Lung (tissue), 16 donors: Measurements from ENCODE around the gene TFIP11. TPM values are rescaled to one million over a fixed set of nuclear protein-coding genes. Genes with fewer than 3 reads are reported as not detected.

Experiments used
- ATAC-seq: fragments of 200-7000 bp; cut with Tn5 transposase; one replicate; pipeline ENCODE4 v1.9.1; 2020; ENCODE audit warnings: moderate number of reproducible peaks; ENCODE audit not compliant: insufficient read depth, low FRiP score
- DNase-seq, 3 donors: peaks; one replicate each; pipeline ENCODE4 v3.0.0-alpha.2; 2013 to 2017
- H3K27ac ChIP-seq, 2 donors: one replicate each; pipeline ENCODE4 v1.5.1; 2013; ENCODE audit warnings: mild to moderate bottlenecking in 2 of 2, moderate library complexity in 2 of 2, control low read depth in 1 of 2, inconsistent platforms in 1 of 2, low read depth in 1 of 2, low read length in 1 of 2
- H3K27me3 ChIP-seq, 3 donors: one replicate each; pipeline ENCODE4 v1.5.1; 2013; ENCODE audit warnings: low read length in 2 of 3; ENCODE audit not compliant: control insufficient read depth in 3 of 3, insufficient read depth in 3 of 3
- H3K36me3 ChIP-seq, 4 donors: one replicate each; pipeline ENCODE4 v1.5.1; 2013; ENCODE audit warnings: low read length in 4 of 4, mild to moderate bottlenecking in 1 of 4, moderate library complexity in 1 of 4; ENCODE audit not compliant: control insufficient read depth in 4 of 4, insufficient read depth in 4 of 4
- H3K4me1 ChIP-seq, 5 donors: one replicate each; pipeline ENCODE4 v1.5.1; 2013; ENCODE audit warnings: low read length in 5 of 5, mild to moderate bottlenecking in 2 of 5, moderate library complexity in 1 of 5; ENCODE audit not compliant: control insufficient read depth in 5 of 5, insufficient read depth in 5 of 5
- H3K4me3 ChIP-seq: one replicate; pipeline ENCODE4 v1.5.1; 2013; ENCODE audit warnings: mild to moderate bottlenecking, control low read depth, moderate library complexity
- H3K9ac ChIP-seq, 2 donors: one replicate each; pipeline ENCODE4 v1.5.1; 2013; ENCODE audit warnings: low read length in 2 of 2, control low read depth in 1 of 2; ENCODE audit not compliant: insufficient read depth in 1 of 2
- H3K9me3 ChIP-seq, 4 donors: one replicate each; pipeline ENCODE4 v1.5.1; 2013; ENCODE audit warnings: low read length in 3 of 4, mild to moderate bottlenecking in 1 of 4, moderate library complexity in 1 of 4; ENCODE audit not compliant: control insufficient read depth in 4 of 4, insufficient read depth in 3 of 4
- WGBS, 2 donors: extraction: QIAGEN DNeasy Blood & Tissue Kit; methylation state at CpG; one replicate each; pipeline ENCODE4 v1.1.7; 2013; 5-methylcytosine and 5-hydroxymethylcytosine counted together
- long read RNA-seq, 5 donors: transcript quantifications; one replicate each; lab custom pipeline, GENCODE V29; 2026
- polyA plus RNA-seq, 2 donors: library from polyadenylated mRNA; stranded (reverse); fragments of 200-250 nt; gene quantifications; one replicate each; pipeline ENCODE4 v1.2.1, GENCODE V29; 2013
- total RNA-seq, 2 donors: library from RNA; depleted of rRNA in 1 of 2; stranded (reverse); fragments of >200 nt in 1 of 2; gene quantifications; one replicate each; pipeline ENCODE4 v1.2.1, GENCODE V29; 2014 to 2021
- TF ChIP-seq, protein P1 (sequence below): IDR thresholded peaks from 2 replicates; pipeline ENCODE4 v1.5.1; 2012; ENCODE audit warnings: mild to moderate bottlenecking; ENCODE audit errors: control extremely low read depth, extremely low read depth
- donor health status: control.
- donor health status: control.
- donor health status: Bipolar disorder and iron deficiency.
- donor health status: healthy.
- donor health status: DM: yes; HTN: yes; CAD: no.

TFIP11 gene
- total RNA-seq, result 10 to 100 TPM; 25.5 to 37.2 TPM
- polyA plus RNA-seq, result 10 to 100 TPM; 18.4 to 23.5 TPM
- long read RNA-seq, donor 1, transcript TFIP11-204 (15 exons, 3,586 nt), result major isoform, 7 of 9 reads
- long read RNA-seq, donor 1, partial matches to known transcripts, result 0 of 9 reads
- long read RNA-seq, donor 1, other reads (novel, unspliced or antisense), result 0 of 9 reads
- long read RNA-seq, donor 2, partial matches to known transcripts, result 0 of 1 reads
- long read RNA-seq, donor 2, other reads (novel, unspliced or antisense), result 0 of 1 reads
- long read RNA-seq, donor 3, partial matches to known transcripts, result 0 of 6 reads
- long read RNA-seq, donor 3, other reads (novel, unspliced or antisense), result 0 of 6 reads
- long read RNA-seq, donor 4, partial matches to known transcripts, result 0 of 4 reads
- long read RNA-seq, donor 4, other reads (novel, unspliced or antisense), result 0 of 4 reads
- long read RNA-seq, donor 5, transcript TFIP11-204 (15 exons, 3,586 nt), result major isoform, 9 of 12 reads
- long read RNA-seq, donor 5, partial matches to known transcripts, result 0 of 12 reads
- long read RNA-seq, donor 5, other reads (novel, unspliced or antisense), result 0 of 12 reads

- H3K27me3 ChIP-seq, result no peaks in the 10 kb centered on the region
- H3K27ac ChIP-seq, result peak within 1 kb of the TSS; percentile 67 to 73
- TF ChIP-seq, protein P1, sequence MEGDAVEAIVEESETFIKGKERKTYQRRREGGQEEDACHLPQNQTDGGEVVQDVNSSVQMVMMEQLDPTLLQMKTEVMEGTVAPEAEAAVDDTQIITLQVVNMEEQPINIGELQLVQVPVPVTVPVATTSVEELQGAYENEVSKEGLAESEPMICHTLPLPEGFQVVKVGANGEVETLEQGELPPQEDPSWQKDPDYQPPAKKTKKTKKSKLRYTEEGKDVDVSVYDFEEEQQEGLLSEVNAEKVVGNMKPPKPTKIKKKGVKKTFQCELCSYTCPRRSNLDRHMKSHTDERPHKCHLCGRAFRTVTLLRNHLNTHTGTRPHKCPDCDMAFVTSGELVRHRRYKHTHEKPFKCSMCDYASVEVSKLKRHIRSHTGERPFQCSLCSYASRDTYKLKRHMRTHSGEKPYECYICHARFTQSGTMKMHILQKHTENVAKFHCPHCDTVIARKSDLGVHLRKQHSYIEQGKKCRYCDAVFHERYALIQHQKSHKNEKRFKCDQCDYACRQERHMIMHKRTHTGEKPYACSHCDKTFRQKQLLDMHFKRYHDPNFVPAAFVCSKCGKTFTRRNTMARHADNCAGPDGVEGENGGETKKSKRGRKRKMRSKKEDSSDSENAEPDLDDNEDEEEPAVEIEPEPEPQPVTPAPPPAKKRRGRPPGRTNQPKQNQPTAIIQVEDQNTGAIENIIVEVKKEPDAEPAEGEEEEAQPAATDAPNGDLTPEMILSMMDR, result no peak
- peaks cover 0 to 16% (median 9%) of the 10 kb centered on the region in 4 donors for H3K36me3 ChIP-seq
- WGBS, 2 donors, result 0 to 1% methylated on average over 40 of the region's 40 CpGs
- DNase-seq (peak; percentile 94 to 96 (median 95)), ATAC-seq (peak; percentile 92)
- H3K9me3 ChIP-seq, result no peaks in the 10 kb centered on the region
- H3K4me3 ChIP-seq, result peak within 1 kb of the TSS; percentile 99
- peaks cover 4 to 27% (median 12%) of the 10 kb centered on the region in 5 donors for H3K4me1 ChIP-seq
- peak within 1 kb of the TSS; percentile 87 for H3K9ac ChIP-seq
Measured at GRCh38 chr22:26512149-26512793, at the start of gene TFIP11. Gene TFIP11, minus strand, starts transcription at chr22:26512473. Its CDS starts 2,201 bp downstream, at chr22:26510272.

DNA sequence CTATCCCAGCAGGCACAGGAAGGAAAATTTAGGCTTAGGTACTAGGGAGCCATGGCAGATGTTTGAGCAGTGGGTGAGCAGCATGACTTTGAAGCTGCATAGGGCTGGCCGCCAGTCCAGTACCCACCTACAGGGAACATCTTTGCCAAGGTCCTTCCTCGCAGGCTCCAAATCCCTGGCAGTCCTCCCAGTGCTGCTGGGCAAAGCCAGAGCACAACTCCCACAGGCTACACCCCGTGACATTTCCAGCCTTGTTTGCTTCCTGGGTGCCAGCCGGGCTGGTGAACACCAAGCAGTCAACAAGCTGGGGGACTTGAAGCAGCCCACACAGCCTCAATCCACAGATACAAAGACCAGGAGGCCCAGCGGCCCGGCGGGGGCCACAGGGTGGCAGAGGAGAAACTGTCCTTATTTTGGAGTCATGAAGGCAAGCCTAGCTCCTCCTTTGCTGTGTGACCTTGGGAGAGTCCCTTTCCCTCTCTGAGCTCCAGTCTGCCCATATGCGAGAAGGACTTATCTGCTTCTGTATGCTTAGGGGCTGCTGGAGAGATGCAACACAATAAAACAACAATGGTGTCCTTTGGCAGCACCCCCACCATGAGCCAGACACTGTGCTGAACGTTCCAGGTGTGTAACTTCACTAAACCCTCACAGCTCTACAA lies 49.6 kb upstream of the TFIP11 start:
- ATAC-seq, result no peak
- H3K27me3 ChIP-seq, result no peaks in the 10 kb centered on the region
- WGBS, 2 donors, result 79 to 84% methylated on average over 9 of the region's 9 CpGs
- no peak for DNase-seq
- no peak overlapping the region for H3K27ac ChIP-seq
- no peak overlapping the region for H3K4me3 ChIP-seq
- TF ChIP-seq, protein P1, result no peak
- no peaks in the 10 kb centered on the region for H3K9me3 ChIP-seq
- peaks cover 0 to 7% (median 0%) of the 10 kb centered on the region in 5 donors for H3K4me1 ChIP-seq
- peaks cover 0 to 8% (median 0%) of the 10 kb centered on the region in 4 donors for H3K36me3 ChIP-seq
- H3K9ac ChIP-seq, result no peak overlapping the region

DNA sequence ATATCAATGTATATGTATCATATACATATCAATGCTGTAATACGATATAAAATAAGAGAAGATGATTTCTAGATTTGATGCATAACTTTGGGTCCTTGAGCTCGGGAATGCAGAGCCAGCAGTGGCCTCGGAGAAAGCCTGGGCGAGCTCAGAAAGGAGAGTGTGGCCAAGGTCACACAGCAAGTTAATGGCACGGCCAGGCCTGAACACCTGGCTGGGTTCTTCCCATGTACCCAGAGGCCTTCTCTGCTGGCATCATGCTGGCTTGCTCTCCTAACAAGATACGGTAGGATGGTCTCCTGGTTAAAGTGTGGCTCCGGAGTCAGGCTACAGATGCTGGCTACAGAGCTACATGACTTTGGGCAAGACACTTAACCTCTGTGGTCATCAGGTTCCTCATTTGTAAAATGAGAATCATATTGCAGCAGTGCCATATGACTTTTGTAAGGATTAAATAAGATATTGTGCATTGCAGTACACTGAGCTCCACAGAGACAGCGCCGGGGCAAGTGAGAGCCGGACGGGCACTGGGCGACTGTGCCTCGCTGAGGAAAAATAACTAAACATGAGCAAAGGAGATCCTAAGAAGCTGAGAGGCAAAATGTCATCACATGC lies 47.8 kb upstream of the TFIP11 start:
- Histone ChIP-seq H3K4me1 (peaks cover 0 to 9% (median 0%) of the 10 kb centered on the region in 5 donors), H3K4me3 (no peak overlapping the region), H3K9ac (no peak overlapping the region), H3K9me3 (no peaks in the 10 kb centered on the region), H3K27ac (no peak overlapping the region), H3K36me3 (peaks cover 0 to 6% (median 0%) of the 10 kb centered on the region in 4 donors), H3K27me3 (no peaks in the 10 kb centered on the region)
- TF ChIP-seq, protein P1, result no peak
- no peak for ATAC-seq
- 77 to 90% methylated on average over 13 of the region's 13 CpGs for WGBS, 2 donors
- DNase-seq, result no peak
